DOHH2 (cell line): Measurements from ENCODE around the gene TOPBP1.

Source experiments
- H3F3A ChIP-seq: fragments of 200-600 bp; sonication (generic), shearing (Covaris generic); 2 replicates; pipeline ENCODE4 v1.6.0; 2016; ENCODE audit warnings: antibody characterized with exemption, mild to moderate bottlenecking; ENCODE audit not compliant: control insufficient read depth, insufficient read depth
- H3K27ac ChIP-seq: fragments of 200-600 bp; sonication (generic); 2 replicates; pipeline ENCODE4 v1.5.1; 2014; ENCODE audit warnings: low read depth, mild to moderate bottlenecking, low read length, moderate library complexity
- H3K27me3 ChIP-seq: fragments of 200-600 bp; sonication (generic); 2 replicates; pipeline ENCODE4 v1.6.1; 2014; ENCODE audit warnings: mild to moderate bottlenecking, low read length, mixed read lengths; ENCODE audit not compliant: control insufficient read depth
- H3K36me3 ChIP-seq: fragments of 200-600 bp; sonication (generic); 2 replicates; pipeline ENCODE4 v1.6.1; 2014; ENCODE audit warnings: mild to moderate bottlenecking, low read length, moderate library complexity, mixed read lengths; ENCODE audit not compliant: control insufficient read depth
- H3K4me1 ChIP-seq: fragments of 200-600 bp; sonication (generic); 2 replicates; pipeline ENCODE4 v1.6.1; 2014; ENCODE audit warnings: mild to moderate bottlenecking, low read length, mixed read lengths; ENCODE audit not compliant: control insufficient read depth
- H3K4me2 ChIP-seq: fragments of 200-600 bp; sonication (generic); 2 replicates; pipeline ENCODE4 v1.6.0; 2014; ENCODE audit warnings: mild to moderate bottlenecking, low read length, moderate library complexity
- H3K4me3 ChIP-seq: fragments of 200-600 bp; sonication (generic); 2 replicates; pipeline ENCODE4 v1.5.1; 2014; ENCODE audit warnings: mild to moderate bottlenecking, low read length, mixed read lengths
- H3K79me2 ChIP-seq: fragments of 200-600 bp; sonication (generic); 2 replicates; pipeline ENCODE4 v1.6.1; 2014; ENCODE audit warnings: mild to moderate bottlenecking, low read length, mixed read lengths; ENCODE audit not compliant: control insufficient read depth
- H3K9me2 ChIP-seq: fragments of 200-600 bp; sonication (generic); replicated peaks from 2 replicates; pipeline ENCODE4 v1.6.1; 2014; ENCODE audit warnings: mild to moderate bottlenecking, low read length, mixed read lengths; ENCODE audit not compliant: control insufficient read depth
- H3K9me3 ChIP-seq: fragments of 200-600 bp; sonication (generic); 2 replicates; pipeline ENCODE4 v1.6.1; 2014; ENCODE audit warnings: antibody characterized with exemption, low read length, mixed read lengths; ENCODE audit not compliant: control insufficient read depth, insufficient read depth
- H4K20me1 ChIP-seq: fragments of 200-600 bp; sonication (generic); 2 replicates; pipeline ENCODE4 v1.6.0; 2014; ENCODE audit warnings: low read depth, mild to moderate bottlenecking, antibody characterized with exemption, low read length, moderate library complexity; ENCODE audit not compliant: control insufficient read depth, insufficient read depth
- CTCF ChIP-seq: fragments of 200-600 bp; sonication (generic); IDR thresholded peaks from one replicate; pipeline ENCODE4 v1.5.1; 2014; ENCODE audit warnings: antibody characterized with exemption, mild to moderate bottlenecking, low read depth, low read length; ENCODE audit not compliant: poor library complexity, severe bottlenecking
- EZH2phosphoT487 ChIP-seq: fragments of 200-600 bp; sonication (generic); IDR thresholded peaks from 2 replicates; pipeline ENCODE4 v1.6.1; 2017; ENCODE audit warnings: borderline replicate concordance, mild to moderate bottlenecking, antibody characterized with exemption, low read length, moderate library complexity, mixed read lengths

TOPBP1 gene

GRCh38 chr3:133599280-133599679 is 62.5 kb downstream of the TOPBP1 start:
- no peaks in the 10 kb centered on the region for H3K4me1 ChIP-seq
- H3K79me2 ChIP-seq = no peaks in the 10 kb centered on the region
- no peak for TF ChIP-seq CTCF
- no peak for TF ChIP-seq EZH2phosphoT487
- H4K20me1 ChIP-seq = no peaks in the 10 kb centered on the region
- peaks cover 47% of the 10 kb centered on the region for H3K36me3 ChIP-seq
- no peak overlapping the region for H3K4me2 ChIP-seq
- H3K4me3 ChIP-seq = no peak overlapping the region
- H3K9me2 ChIP-seq = no peaks in the 10 kb centered on the region
- peaks cover 38% of the 10 kb centered on the region for H3F3A ChIP-seq
- H3K27ac ChIP-seq = no peak overlapping the region
- H3K27me3 ChIP-seq = no peaks in the 10 kb centered on the region
- H3K9me3 ChIP-seq = no peaks in the 10 kb centered on the region

DNA sequence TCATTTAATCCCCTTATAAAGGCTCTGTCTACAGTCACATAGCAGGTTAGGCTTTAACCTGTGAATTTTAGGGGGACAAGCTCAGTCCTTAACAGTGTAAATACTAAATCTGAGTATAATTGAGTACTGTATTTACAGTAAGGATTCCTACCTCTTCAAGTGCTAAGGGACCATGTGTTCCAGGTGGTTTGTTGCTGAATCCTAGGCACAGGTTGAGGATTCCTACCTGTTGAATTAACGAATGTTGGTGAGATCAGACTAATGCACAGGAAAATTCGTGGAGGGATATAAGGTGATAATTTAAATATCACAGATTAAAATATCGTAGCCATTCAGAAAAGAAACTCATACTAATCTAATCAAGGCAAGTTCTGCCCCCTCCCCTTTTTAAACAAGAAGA is 63.3 kb downstream of the TOPBP1 start:
- H3K36me3 ChIP-seq = peaks cover 41% of the 10 kb centered on the region
- H3K27ac ChIP-seq = no peak overlapping the region
- H3K4me2 ChIP-seq = no peak overlapping the region
- H3K79me2 ChIP-seq = no peaks in the 10 kb centered on the region
- H4K20me1 ChIP-seq = no peaks in the 10 kb centered on the region
- no peaks in the 10 kb centered on the region for H3K27me3 ChIP-seq
- H3K9me2 ChIP-seq = no peaks in the 10 kb centered on the region
- H3K4me3 ChIP-seq = no peak overlapping the region
- TF ChIP-seq EZH2phosphoT487 (no peak), CTCF (no peak)
- peaks cover 38% of the 10 kb centered on the region for H3F3A ChIP-seq
- H3K4me1 ChIP-seq = no peaks in the 10 kb centered on the region
- H3K9me3 ChIP-seq = no peaks in the 10 kb centered on the region

GRCh38 chr3:133595341-133595740 is 66.4 kb downstream of the TOPBP1 start:
- Histone ChIP-seq H3K36me3 (peaks cover 11% of the 10 kb centered on the region), H3K27me3 (no peaks in the 10 kb centered on the region), H3K4me1 (no peaks in the 10 kb centered on the region), H4K20me1 (no peaks in the 10 kb centered on the region), H3K4me3 (no peak overlapping the region), H3K79me2 (no peaks in the 10 kb centered on the region), H3K9me2 (no peaks in the 10 kb centered on the region), H3F3A (peaks cover 58% of the 10 kb centered on the region), H3K4me2 (no peak overlapping the region), H3K9me3 (no peaks in the 10 kb centered on the region), H3K27ac (no peak overlapping the region)
- TF ChIP-seq EZH2phosphoT487 = no peak
- TF ChIP-seq CTCF = no peak

- Histone ChIP-seq H3K4me1 (no peaks in the 10 kb centered on the region), H3K27ac (no peak overlapping the region)
These were observed 68.5 kb downstream of the TOPBP1 start for GRCh38 chr3:133593243-133593642.

More at GRCh38 chr3:133593243-133593642, 68.5 kb downstream of the TOPBP1 start:
- H4K20me1 ChIP-seq = peaks cover 9% of the 10 kb centered on the region
- H3K36me3 ChIP-seq = peaks cover 19% of the 10 kb centered on the region
- no peaks in the 10 kb centered on the region for H3K9me2 ChIP-seq
- no peak overlapping the region for H3K4me3 ChIP-seq
- TF ChIP-seq EZH2phosphoT487 = no peak
- TF ChIP-seq CTCF = no peak
- H3K27me3 ChIP-seq = no peaks in the 10 kb centered on the region
- H3F3A ChIP-seq = peaks cover 69% of the 10 kb centered on the region
- peaks cover 5% of the 10 kb centered on the region for H3K79me2 ChIP-seq
- H3K9me3 ChIP-seq = no peaks in the 10 kb centered on the region
- H3K4me2 ChIP-seq = no peak overlapping the region
